ENCODE results near the gene STT3A.

DNA sequence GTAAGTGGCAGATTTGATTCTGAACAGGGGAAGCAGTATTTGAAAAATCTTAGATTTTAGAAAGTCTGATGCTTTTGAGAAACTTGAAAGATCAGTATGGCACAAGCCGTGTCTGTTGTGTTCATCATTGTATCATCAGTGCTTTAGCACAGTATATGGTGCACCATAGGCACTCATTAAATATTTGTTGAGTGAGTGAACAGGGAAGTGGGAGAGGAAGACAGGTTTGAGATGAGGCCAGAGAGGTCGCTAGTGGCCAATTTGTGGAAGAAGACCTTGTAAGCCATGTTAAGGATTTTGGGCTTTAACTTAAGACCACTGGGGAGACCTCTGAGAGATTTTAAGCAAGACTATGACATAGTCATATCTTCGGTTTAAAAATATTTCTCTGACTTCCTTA lies 45.2 kb downstream of the STT3A start:
- TF ChIP-seq, protein P1, sequence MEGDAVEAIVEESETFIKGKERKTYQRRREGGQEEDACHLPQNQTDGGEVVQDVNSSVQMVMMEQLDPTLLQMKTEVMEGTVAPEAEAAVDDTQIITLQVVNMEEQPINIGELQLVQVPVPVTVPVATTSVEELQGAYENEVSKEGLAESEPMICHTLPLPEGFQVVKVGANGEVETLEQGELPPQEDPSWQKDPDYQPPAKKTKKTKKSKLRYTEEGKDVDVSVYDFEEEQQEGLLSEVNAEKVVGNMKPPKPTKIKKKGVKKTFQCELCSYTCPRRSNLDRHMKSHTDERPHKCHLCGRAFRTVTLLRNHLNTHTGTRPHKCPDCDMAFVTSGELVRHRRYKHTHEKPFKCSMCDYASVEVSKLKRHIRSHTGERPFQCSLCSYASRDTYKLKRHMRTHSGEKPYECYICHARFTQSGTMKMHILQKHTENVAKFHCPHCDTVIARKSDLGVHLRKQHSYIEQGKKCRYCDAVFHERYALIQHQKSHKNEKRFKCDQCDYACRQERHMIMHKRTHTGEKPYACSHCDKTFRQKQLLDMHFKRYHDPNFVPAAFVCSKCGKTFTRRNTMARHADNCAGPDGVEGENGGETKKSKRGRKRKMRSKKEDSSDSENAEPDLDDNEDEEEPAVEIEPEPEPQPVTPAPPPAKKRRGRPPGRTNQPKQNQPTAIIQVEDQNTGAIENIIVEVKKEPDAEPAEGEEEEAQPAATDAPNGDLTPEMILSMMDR (IDR thresholded peaks at IDR 0.05; ENCODE audit: low read length): no peak
- TF ChIP-seq EZH2 (IDR thresholded peaks at IDR 0.05; ENCODE audit: borderline replicate concordance, low read length): no peak

Measured in OCI-LY1 (cell line).